ENCODE results near the gene CLOCK. TPM values are rescaled to one million over a fixed set of nuclear protein-coding genes. Genes with fewer than 3 reads are reported as not detected.

CLOCK gene
- total and polyA plus RNA-seq, 2 of the 8 experiments (the other 6 are each of a cell fraction or from before 2014, with no cell fraction given) = 7.7 to 24.2 TPM

DNA sequence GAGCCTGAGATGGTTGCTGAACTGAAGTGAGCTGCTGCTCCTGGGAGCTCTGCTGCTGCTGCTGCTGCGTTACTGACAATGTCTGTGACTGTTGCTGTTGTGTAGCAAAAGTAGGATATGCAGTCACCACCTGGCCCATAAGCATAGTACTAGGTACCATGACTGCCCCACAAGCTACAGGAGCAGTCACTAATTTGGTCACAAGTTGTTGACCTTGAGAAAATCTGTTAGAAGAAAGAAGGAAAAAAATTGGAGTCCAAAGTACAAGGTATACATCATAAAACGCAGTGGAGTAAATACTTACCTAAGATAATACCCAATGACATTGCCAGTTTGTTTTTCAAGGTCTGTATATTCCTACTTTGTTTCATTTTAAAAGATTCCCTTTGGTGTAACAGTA is 108.4 kb downstream of the CLOCK start (continued):
- TF ChIP-seq SIX5 (IDR thresholded peaks at IDR 0.05; ENCODE audit: low read depth, low read length) = no peak
- no peak for TF ChIP-seq NRF1 (IDR thresholded peaks at IDR 0.05; ENCODE audit: low read depth, low read length)
- TF ChIP-seq RBBP5 (IDR thresholded peaks at IDR 0.05; ENCODE audit: borderline replicate concordance, low read depth, low read length) = no peak
- no peak for TF ChIP-seq MAX (IDR thresholded peaks at IDR 0.05)

All from H1 (cell line).